ENCODE data around the gene TAS2R14.
A peak's percentile ranks its signal among the peaks of the same experiment; 100 is the strongest.

TAS2R14 gene, protein sequence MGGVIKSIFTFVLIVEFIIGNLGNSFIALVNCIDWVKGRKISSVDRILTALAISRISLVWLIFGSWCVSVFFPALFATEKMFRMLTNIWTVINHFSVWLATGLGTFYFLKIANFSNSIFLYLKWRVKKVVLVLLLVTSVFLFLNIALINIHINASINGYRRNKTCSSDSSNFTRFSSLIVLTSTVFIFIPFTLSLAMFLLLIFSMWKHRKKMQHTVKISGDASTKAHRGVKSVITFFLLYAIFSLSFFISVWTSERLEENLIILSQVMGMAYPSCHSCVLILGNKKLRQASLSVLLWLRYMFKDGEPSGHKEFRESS

GRCh38 chr12:10939163-10939562 is at the start of gene TAS2R14:
Gene TAS2R14 (minus strand): TSS chr12:10939263. CDS start chr12:10939207, 56 bp downstream.
- no peak within 1 kb of the TSS for H3K4me3 Mint-ChIP-seq
- ATAC-seq, result no peak

DNA sequence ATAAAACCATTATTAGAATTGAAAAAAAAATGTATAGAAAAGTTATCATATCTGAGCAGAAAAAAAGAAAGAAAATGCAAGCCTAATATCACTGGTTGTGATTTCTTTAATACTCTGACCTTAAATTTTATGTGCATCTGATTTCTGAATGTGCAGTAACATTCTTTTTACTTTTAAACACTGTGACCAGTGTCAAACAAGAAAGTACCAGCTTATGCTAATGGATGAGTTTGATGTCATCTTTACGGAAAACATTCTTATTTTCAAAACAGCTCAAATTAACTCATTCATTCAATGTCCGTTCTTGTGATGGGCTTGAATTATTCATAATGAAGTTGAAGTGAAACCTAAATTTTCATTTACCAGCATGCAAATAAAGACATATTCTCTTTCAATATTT is 47.7 kb upstream of the TAS2R14 start, which contains the start of gene TAS2R50:
TSS of gene TAS2R50 (minus strand) at position 101 of the 400 bp plus-strand sequence. CDS start at position 49, 52 bp downstream.
- Mint-ChIP-seq H3K9me3 (peaks cover 9 to 11% of the 10 kb centered on the region in 2 donors), H3K27me3 (peaks cover 11% of the 10 kb centered on the region), H3K4me1 (peaks cover 26% of the 10 kb centered on the region), H3K4me3 (no peak within 1 kb of the TSS), H3K27ac (no peak within 1 kb of the TSS)
- ATAC-seq, result no peak
- DNase-seq, result no peak

More at GRCh38 chr12:10939163-10939562, at the start of gene TAS2R14:
- no peak within 1 kb of the TSS for H3K27ac Mint-ChIP-seq
- no peaks in the 10 kb centered on the region for H3K27me3 Mint-ChIP-seq
- DNase-seq, result no peak
- peaks cover 17% of the 10 kb centered on the region for H3K4me1 Mint-ChIP-seq
- peaks cover 0 to 9% of the 10 kb centered on the region in 2 donors for H3K9me3 Mint-ChIP-seq

DNA sequence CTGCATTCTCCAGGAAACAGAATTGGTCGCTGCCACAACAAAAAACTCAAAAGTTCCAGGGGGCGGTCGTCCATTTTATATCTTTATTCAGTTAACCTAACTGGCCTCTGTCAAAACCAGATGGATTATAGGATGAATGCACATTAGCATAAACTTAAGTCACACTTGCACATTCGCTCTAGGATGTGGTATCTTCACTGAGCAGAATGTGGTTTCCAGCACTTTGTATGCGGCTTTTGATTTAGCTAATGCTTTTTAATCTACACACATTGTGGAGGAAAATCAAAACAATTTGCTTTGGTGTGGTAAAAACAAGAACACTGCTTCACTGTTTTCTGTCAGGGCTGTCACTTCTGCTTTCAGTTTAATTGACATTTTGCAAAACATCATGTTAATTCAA is 43.2 kb upstream of the TAS2R14 start:
- Mint-ChIP-seq H3K4me3 (no peak overlapping the region), H3K27ac (no peak overlapping the region), H3K9me3 (no peaks in the 10 kb centered on the region), H3K27me3 (peaks cover 20% of the 10 kb centered on the region), H3K4me1 (peaks cover 38% of the 10 kb centered on the region)
- peak; percentile 44 to 67 for DNase-seq
- ATAC-seq, result peak; percentile 99

- no peak for ATAC-seq
- no peak for DNase-seq
- H3K27me3 Mint-ChIP-seq, result peaks cover 9% of the 10 kb centered on the region
- H3K4me1 Mint-ChIP-seq, result peaks cover 5% of the 10 kb centered on the region
- no peak overlapping the region for H3K27ac Mint-ChIP-seq
- no peak overlapping the region for H3K4me3 Mint-ChIP-seq
- H3K9me3 Mint-ChIP-seq, result no peaks in the 10 kb centered on the region
Observed at GRCh38 chr12:10974965-10975364, 35.9 kb upstream of the TAS2R14 start.

GRCh38 chr12:10968765-10969456 is 29.8 kb upstream of the TAS2R14 start:
- no peak overlapping the region for H3K4me3 Mint-ChIP-seq
- H3K27ac Mint-ChIP-seq, result no peak overlapping the region
- H3K4me1 Mint-ChIP-seq, result no peaks in the 10 kb centered on the region
- H3K9me3 Mint-ChIP-seq, result no peaks in the 10 kb centered on the region
- no peaks in the 10 kb centered on the region for H3K27me3 Mint-ChIP-seq
- ATAC-seq (no peak), DNase-seq (no peak)

GRCh38 chr12:10967409-10967808 is 28.3 kb upstream of the TAS2R14 start:
- DNase-seq (no peak), ATAC-seq (no peak)
- no peak overlapping the region for H3K4me3 Mint-ChIP-seq
- no peaks in the 10 kb centered on the region for H3K27me3 Mint-ChIP-seq
- H3K27ac Mint-ChIP-seq, result no peak overlapping the region
- H3K9me3 Mint-ChIP-seq, result no peaks in the 10 kb centered on the region
- H3K4me1 Mint-ChIP-seq, result no peaks in the 10 kb centered on the region

DNA sequence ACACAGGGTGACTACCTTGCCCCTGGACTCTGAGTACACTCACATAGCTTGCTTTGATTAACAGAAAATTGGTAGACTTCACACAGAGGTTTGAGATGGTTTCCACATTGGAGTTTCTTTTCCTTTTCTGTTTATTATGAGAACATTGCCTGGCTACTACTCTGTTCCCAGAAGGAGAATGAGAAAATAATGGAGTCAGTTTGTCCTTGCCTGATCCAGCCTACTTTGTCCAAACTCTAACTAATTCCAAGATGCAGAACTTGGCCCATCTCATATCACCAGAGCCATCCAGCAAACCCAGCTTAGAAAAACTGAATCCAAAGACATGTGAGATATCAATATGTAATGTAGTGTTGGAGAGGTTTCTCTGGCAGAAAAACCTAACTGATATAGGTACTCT is 27.3 kb upstream of the TAS2R14 start:
- no peaks in the 10 kb centered on the region for H3K9me3 Mint-ChIP-seq
- no peak overlapping the region for H3K4me3 Mint-ChIP-seq
- ATAC-seq (no peak), DNase-seq (no peak)
- H3K27ac Mint-ChIP-seq, result no peak overlapping the region
- H3K4me1 Mint-ChIP-seq, result no peaks in the 10 kb centered on the region
- H3K27me3 Mint-ChIP-seq, result no peaks in the 10 kb centered on the region

- Mint-ChIP-seq H3K27me3 (no peaks in the 10 kb centered on the region), H3K4me1 (peaks cover 6% of the 10 kb centered on the region), H3K4me3 (no peak overlapping the region), H3K27ac (no peak overlapping the region), H3K9me3 (no peaks in the 10 kb centered on the region)
- ATAC-seq (no peak), DNase-seq (no peak)
Observed at GRCh38 chr12:10965476-10965875, 26.4 kb upstream of the TAS2R14 start.

DNA sequence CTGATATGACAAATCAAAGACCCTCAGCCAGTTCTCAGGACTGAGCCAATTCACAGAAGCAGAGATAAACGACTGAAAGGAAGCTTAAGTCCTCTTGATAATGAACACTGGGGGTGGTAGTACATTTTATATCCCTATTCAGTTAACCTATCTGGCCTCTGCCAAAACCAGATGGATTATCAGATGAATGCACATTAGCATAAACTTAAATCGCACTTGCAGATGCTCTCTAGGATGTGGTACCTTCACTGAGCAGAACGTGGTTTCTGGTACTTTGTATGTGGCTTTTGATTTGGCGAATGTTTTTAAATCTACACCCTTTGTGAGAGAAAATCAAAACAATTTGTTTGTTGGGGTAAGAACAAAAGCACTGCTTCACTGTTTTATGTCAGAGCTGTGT is 21.1 kb upstream of the TAS2R14 start:
- Mint-ChIP-seq H3K9me3 (peaks cover 3 to 13% of the 10 kb centered on the region in 2 donors), H3K27ac (no peak overlapping the region), H3K4me1 (peaks cover 30% of the 10 kb centered on the region), H3K27me3 (no peaks in the 10 kb centered on the region), H3K4me3 (no peak overlapping the region)
- DNase-seq, result no peak
- ATAC-seq, result peak; percentile 59

GRCh38 chr12:10959804-10960203 is 20.7 kb upstream of the TAS2R14 start:
- Mint-ChIP-seq H3K9me3 (peaks cover 5 to 17% of the 10 kb centered on the region in 2 donors), H3K27ac (no peak overlapping the region), H3K4me1 (peaks cover 31% of the 10 kb centered on the region), H3K4me3 (no peak overlapping the region), H3K27me3 (no peaks in the 10 kb centered on the region)
- ATAC-seq (peak; percentile 37), DNase-seq (no peak)

DNA sequence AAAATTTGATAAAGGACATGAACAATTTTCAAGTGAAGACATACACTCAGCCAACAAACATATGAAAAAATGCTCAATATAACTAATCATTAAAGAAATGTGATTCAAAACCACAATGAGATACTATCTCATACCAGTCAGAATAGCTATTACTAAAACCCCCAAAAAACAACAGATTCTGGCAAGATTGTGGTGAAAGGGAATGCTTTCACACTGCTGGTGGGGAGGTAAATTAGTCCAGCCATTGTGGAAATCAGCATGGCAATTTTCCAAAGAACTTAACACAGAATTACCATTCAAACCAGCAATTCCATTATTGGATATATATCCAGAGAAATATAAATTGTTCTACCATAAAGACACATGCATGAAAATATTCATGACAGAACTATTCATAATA is 18.7 kb upstream of the TAS2R14 start:
- no peak for ATAC-seq
- peaks cover 13 to 23% of the 10 kb centered on the region in 2 donors for H3K9me3 Mint-ChIP-seq
- H3K4me1 Mint-ChIP-seq, result peaks cover 51% of the 10 kb centered on the region
- H3K27ac Mint-ChIP-seq, result no peak overlapping the region
- no peak overlapping the region for H3K4me3 Mint-ChIP-seq
- H3K27me3 Mint-ChIP-seq, result no peaks in the 10 kb centered on the region
- DNase-seq, result no peak

DNA sequence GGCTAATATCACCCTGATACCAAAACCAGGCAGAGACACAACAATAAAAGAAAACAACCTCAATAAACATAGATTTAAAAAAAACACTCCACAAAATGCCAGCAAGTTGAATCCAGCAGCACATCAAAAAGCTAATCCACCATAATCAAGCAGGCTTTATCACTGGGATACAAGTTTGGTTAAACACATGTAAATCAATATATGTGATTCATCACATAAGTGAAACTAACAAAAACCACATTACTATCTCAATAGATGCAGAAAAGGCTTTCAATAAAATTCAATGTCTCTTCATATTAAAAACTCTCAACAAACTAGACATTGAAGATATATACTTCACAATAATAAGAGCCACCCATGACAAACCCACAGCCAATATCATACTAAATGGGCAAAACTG is 17.0 kb upstream of the TAS2R14 start:
- no peak for ATAC-seq
- no peak for DNase-seq
- Mint-ChIP-seq H3K27ac (no peak overlapping the region), H3K4me3 (no peak overlapping the region), H3K4me1 (peaks cover 49% of the 10 kb centered on the region), H3K27me3 (no peaks in the 10 kb centered on the region), H3K9me3 (peaks cover 13 to 23% of the 10 kb centered on the region in 2 donors)

DNA sequence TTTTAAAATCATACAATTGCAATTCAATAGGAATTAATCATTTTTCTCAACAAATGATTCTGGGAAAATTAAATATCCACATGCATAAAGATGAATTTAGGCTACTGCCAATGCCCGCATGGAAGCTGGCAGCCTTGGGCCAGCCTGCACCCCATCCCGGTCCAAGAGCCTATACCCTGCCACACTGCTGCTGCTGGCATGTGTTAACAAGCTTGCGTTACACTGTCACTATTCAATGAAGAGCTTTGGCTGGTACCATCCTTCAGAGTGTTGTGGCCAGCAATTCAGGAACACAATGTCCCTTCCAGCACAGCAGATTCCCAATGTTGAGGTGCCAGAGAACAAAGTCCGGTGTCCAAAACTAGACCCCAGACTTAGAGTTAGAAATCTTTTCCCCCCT is 13.6 kb upstream of the TAS2R14 start:
- no peak overlapping the region for H3K27ac Mint-ChIP-seq
- no peak for DNase-seq
- H3K27me3 Mint-ChIP-seq, result no peaks in the 10 kb centered on the region

DNA sequence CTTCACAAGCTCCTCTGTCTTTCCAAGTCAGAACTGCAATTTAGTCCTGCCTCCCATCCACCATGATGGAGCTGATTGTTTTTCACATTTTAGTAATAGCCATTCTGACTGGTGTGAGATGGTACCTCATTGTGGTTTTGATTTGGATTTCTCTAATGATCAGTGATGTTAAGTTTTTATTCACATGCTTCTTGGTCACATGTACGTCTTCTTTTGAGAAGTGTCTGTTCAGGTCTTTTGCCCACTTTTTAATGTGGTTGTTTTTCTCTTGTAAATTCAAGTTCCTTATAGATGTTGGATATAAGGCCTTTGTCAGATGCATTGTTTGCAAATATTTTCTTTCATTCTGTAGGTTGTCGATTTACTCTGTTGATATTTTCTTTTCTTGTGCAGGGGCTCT is 4.1 kb upstream of the TAS2R14 start:
- Mint-ChIP-seq H3K9me3 (peaks cover 16 to 46% of the 10 kb centered on the region in 2 donors), H3K27me3 (no peaks in the 10 kb centered on the region), H3K27ac (no peak overlapping the region), H3K4me1 (peaks cover 17% of the 10 kb centered on the region), H3K4me3 (no peak overlapping the region)
- ATAC-seq, result no peak
- DNase-seq, result no peak

More for the DNA sequence above, 13.6 kb upstream of the TAS2R14 start:
- Mint-ChIP-seq H3K4me1 (peaks cover 38% of the 10 kb centered on the region), H3K4me3 (no peak overlapping the region), H3K9me3 (peaks cover 26 to 36% of the 10 kb centered on the region in 2 donors)
- ATAC-seq, result no peak

GRCh38 chr12:10941916-10942607 is 3.0 kb upstream of the TAS2R14 start:
- peaks cover 17% of the 10 kb centered on the region for H3K4me1 Mint-ChIP-seq
- H3K4me3 Mint-ChIP-seq, result no peak overlapping the region
- DNase-seq, result no peak
- peaks cover 7 to 35% of the 10 kb centered on the region in 2 donors for H3K9me3 Mint-ChIP-seq
- ATAC-seq, result peak; percentile 50
- no peaks in the 10 kb centered on the region for H3K27me3 Mint-ChIP-seq
- H3K27ac Mint-ChIP-seq, result no peak overlapping the region

GRCh38 chr12:10941369-10941768 is 2.3 kb upstream of the TAS2R14 start:
- H3K27me3 Mint-ChIP-seq, result no peaks in the 10 kb centered on the region
- no peak overlapping the region for H3K27ac Mint-ChIP-seq
- peaks cover under 1 to 28% of the 10 kb centered on the region in 2 donors for H3K9me3 Mint-ChIP-seq
- no peak overlapping the region for H3K4me3 Mint-ChIP-seq
- no peak for ATAC-seq
- DNase-seq, result no peak
- peaks cover 17% of the 10 kb centered on the region for H3K4me1 Mint-ChIP-seq

Data from stimulated activated naive CD8-positive, alpha-beta T cell treated with anti-CD3 and anti-CD28 coated beads, Interleukin-15, amount 100 ng/mL, for 72 hours (primary cell).